Ovary (tissue), 3 donors: Measurements from ENCODE around the gene FILIP1L.

Experiments
- POLR2A ChIP-seq: fragments of 450-650 bp; IDR thresholded peaks from one replicate; pipeline ENCODE4 v1.6.1; 2017; ENCODE audit warnings: antibody characterized with exemption, mild to moderate bottlenecking, moderate library complexity
- TF ChIP-seq, protein P1 (sequence below), 3 donors: fragments of 450-650 bp in 2 of 3; fragments of 200-600 bp in 1 of 3; IDR thresholded peaks; one replicate each; pipeline versions ENCODE4 v1.5.1 to v1.8.0; 2016 to 2022; ENCODE audit warnings: antibody characterized with exemption in 3 of 3, mild to moderate bottlenecking in 1 of 3
- donor health status: DM: no; HTN: no; CAD: no.

GRCh38 chr3:100020876-100021644 is 93.2 kb downstream of the FILIP1L start:
- no peak for TF ChIP-seq POLR2A
- TF ChIP-seq, protein P1, sequence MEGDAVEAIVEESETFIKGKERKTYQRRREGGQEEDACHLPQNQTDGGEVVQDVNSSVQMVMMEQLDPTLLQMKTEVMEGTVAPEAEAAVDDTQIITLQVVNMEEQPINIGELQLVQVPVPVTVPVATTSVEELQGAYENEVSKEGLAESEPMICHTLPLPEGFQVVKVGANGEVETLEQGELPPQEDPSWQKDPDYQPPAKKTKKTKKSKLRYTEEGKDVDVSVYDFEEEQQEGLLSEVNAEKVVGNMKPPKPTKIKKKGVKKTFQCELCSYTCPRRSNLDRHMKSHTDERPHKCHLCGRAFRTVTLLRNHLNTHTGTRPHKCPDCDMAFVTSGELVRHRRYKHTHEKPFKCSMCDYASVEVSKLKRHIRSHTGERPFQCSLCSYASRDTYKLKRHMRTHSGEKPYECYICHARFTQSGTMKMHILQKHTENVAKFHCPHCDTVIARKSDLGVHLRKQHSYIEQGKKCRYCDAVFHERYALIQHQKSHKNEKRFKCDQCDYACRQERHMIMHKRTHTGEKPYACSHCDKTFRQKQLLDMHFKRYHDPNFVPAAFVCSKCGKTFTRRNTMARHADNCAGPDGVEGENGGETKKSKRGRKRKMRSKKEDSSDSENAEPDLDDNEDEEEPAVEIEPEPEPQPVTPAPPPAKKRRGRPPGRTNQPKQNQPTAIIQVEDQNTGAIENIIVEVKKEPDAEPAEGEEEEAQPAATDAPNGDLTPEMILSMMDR (IDR thresholded peaks at IDR 0.05) = no peak
